ENCODE results near the gene CAVIN3.

Gene CAVIN3, protein sequence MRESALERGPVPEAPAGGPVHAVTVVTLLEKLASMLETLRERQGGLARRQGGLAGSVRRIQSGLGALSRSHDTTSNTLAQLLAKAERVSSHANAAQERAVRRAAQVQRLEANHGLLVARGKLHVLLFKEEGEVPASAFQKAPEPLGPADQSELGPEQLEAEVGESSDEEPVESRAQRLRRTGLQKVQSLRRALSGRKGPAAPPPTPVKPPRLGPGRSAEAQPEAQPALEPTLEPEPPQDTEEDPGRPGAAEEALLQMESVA

DNA sequence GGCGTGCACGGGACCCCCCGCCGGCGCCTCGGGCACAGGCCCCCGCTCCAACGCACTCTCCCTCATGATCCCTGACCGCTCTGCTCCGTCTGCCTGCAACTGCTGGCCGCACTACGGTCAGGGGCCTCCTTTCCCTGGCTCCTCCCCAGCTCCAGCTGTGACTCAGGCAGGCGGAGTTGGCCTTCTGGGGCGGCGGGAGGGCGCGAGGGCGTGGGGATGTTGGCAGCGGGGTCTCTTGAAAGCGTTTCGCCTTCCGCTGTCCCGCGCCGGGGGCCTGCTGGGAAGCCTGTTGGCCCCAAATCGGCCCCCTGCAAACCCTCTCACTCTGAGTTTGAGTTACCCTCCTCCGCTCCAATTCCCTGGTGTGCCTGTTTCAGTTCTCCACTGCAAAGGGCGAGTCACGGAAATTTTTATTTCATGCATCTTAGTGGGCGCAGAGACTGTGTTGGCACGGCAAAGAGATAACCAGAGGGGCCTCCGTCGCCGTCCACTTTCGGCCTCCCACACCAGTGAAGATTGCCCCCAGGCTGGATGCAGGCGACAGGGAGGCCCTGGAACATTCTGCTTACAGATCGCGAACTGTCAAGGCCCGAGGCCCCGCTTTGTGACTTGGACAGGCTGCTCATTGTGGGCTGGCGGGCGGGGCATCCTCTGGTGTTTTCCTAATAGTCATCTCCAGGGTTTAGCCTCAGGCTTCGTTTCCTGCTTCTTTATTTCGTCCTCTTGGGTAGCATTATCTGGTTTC is at the start of gene CAVIN3:
Gene CAVIN3, minus strand, starts transcription at position 91 of the 745 bp plus-strand sequence. Its CDS starts 25 bp downstream, at position 66.
- TF ChIP-seq POLR2A (IDR thresholded peaks at IDR 0.05; ENCODE audit: extremely low read depth, insufficient read length), result no peak
- TF ChIP-seq MYC (IDR thresholded peaks at IDR 0.05; ENCODE audit: low read depth, low read length), result no peak
- TF ChIP-seq, protein P1, sequence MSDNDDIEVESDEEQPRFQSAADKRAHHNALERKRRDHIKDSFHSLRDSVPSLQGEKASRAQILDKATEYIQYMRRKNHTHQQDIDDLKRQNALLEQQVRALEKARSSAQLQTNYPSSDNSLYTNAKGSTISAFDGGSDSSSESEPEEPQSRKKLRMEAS (IDR thresholded peaks at IDR 0.05; ENCODE audit: low read depth, low read length), result no peak
- TF ChIP-seq, protein P2, sequence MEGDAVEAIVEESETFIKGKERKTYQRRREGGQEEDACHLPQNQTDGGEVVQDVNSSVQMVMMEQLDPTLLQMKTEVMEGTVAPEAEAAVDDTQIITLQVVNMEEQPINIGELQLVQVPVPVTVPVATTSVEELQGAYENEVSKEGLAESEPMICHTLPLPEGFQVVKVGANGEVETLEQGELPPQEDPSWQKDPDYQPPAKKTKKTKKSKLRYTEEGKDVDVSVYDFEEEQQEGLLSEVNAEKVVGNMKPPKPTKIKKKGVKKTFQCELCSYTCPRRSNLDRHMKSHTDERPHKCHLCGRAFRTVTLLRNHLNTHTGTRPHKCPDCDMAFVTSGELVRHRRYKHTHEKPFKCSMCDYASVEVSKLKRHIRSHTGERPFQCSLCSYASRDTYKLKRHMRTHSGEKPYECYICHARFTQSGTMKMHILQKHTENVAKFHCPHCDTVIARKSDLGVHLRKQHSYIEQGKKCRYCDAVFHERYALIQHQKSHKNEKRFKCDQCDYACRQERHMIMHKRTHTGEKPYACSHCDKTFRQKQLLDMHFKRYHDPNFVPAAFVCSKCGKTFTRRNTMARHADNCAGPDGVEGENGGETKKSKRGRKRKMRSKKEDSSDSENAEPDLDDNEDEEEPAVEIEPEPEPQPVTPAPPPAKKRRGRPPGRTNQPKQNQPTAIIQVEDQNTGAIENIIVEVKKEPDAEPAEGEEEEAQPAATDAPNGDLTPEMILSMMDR (IDR thresholded peaks at IDR 0.05; ENCODE audit: low read depth, low read length), result no peak
- DNase-seq (ENCODE audit: low read depth), result peak; percentile 15
- H3K4me3 ChIP-seq (ENCODE audit: low read depth, low read length), result no peak within 1 kb of the TSS

DNA sequence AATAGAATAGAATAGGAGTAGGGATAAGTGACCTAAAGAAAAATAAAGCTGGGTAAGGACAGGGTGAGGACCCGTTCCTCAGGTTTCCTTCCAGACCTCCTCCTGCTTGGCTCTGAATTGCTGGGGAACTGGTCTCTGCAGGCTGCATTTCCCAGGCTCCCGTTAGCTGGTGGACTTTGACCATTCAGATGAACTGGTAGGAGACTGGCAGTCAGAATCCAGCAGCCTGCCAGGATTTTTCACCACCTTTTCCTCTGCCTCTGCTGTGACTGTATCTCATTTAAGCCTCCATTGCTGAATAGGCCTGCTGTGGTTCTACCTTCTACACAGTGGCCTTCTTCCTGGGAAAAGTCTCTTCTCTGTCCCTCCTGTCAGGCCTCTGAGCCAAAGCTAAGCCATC is 45.4 kb upstream of the CAVIN3 start:
- TF ChIP-seq POLR2A (IDR thresholded peaks at IDR 0.05; ENCODE audit: extremely low read depth, insufficient read length), result no peak
- TF ChIP-seq MYC (IDR thresholded peaks at IDR 0.05; ENCODE audit: low read depth, low read length), result no peak
- TF ChIP-seq, protein P1 (IDR thresholded peaks at IDR 0.05; ENCODE audit: low read depth, low read length), result no peak
- TF ChIP-seq, protein P2 (IDR thresholded peaks at IDR 0.05; ENCODE audit: low read depth, low read length), result no peak
- no peak overlapping the region for H3K4me3 ChIP-seq (ENCODE audit: low read depth, low read length)
- DNase-seq (ENCODE audit: low read depth), result no peak

DNA sequence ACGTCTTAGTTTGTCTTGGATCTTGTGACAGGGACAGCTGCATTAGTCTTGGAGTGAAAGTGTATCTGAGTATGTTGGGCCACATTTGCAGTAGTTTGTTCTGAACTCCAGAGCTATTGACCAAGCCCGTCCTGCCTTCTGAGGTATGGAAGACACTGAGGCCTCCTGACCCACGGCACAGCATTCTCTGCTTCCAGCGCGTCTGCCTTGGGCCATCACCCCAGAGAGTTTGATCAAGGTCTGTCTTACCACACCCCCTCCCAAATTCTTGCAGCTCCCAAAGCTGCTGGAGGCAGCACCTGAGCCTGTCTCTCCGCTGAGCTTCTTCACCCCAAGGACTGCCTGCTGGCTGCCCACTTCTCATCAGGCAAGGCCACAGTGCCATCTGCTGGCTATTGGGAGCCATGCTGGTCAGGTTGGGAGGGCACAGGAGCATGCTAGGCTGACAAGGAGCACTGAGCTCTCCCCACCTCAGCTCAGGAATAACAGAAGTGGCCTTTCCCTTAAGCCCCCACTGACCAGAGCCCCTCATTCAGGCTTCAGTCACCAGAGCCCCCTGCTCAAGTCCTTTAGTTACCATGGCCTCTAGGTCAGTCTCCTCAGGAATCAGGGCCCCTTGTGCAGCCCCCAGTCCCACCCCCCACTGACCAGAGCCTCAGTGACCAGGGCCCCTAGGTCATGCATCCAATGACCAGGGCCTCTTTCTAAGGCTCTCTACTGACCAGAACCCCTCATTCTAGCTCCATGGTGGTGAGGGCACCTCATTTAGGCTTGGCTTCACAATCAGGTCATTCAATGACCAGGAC is 42.8 kb upstream of the CAVIN3 start:
- TF ChIP-seq, protein P2 (IDR thresholded peaks at IDR 0.05; ENCODE audit: low read depth, low read length), result peak; percentile 91
- TF ChIP-seq MYC (IDR thresholded peaks at IDR 0.05; ENCODE audit: low read depth, low read length), result no peak
- no peak for TF ChIP-seq POLR2A (IDR thresholded peaks at IDR 0.05; ENCODE audit: extremely low read depth, insufficient read length)
- TF ChIP-seq, protein P1 (IDR thresholded peaks at IDR 0.05; ENCODE audit: low read depth, low read length), result peak; percentile 51; the same call in 1 of the 2 replicates
- DNase-seq (ENCODE audit: low read depth), result peak; percentile 71
- no peak overlapping the region for H3K4me3 ChIP-seq (ENCODE audit: low read depth, low read length)

DNA sequence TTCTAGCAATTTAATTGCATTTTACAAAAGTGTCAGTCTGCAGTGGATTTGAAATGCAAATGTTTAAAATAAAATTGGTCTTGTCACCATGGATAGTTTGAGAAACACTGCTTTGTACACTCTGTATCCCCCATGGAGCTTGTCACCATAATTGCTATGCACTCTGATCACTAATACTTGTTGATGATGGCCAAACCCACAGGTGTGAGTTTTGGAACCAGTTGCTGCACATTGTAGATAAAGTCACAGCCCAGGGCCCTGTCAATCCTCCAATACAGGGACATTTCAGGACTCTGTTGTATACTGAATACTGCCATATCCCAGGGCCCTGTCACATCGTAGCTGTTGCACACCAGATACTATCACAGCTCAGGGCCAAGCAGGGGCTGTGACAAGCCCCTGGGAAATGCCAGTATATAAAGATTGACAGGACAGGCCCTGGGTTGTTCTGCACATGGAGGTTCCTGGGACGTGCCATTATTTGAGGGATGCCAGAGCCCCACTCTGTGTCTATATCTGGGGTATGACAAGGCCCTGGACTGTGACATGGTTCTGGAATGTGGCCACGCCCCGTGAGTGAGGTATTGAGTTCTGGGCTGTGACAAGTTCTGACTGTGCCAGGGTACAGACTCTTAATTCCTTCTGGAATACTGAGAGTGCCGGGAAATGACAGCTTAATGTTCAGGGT is 42.0 kb upstream of the CAVIN3 start:
- no peak for DNase-seq (ENCODE audit: low read depth)
- H3K4me3 ChIP-seq (ENCODE audit: low read depth, low read length), result no peak overlapping the region
- TF ChIP-seq POLR2A (IDR thresholded peaks at IDR 0.05; ENCODE audit: extremely low read depth, insufficient read length) (no peak), MYC (IDR thresholded peaks at IDR 0.05; ENCODE audit: low read depth, low read length) (no peak)
- TF ChIP-seq, protein P1 (IDR thresholded peaks at IDR 0.05; ENCODE audit: low read depth, low read length), result no peak
- TF ChIP-seq, protein P2 (IDR thresholded peaks at IDR 0.05; ENCODE audit: low read depth, low read length), result no peak

DNA sequence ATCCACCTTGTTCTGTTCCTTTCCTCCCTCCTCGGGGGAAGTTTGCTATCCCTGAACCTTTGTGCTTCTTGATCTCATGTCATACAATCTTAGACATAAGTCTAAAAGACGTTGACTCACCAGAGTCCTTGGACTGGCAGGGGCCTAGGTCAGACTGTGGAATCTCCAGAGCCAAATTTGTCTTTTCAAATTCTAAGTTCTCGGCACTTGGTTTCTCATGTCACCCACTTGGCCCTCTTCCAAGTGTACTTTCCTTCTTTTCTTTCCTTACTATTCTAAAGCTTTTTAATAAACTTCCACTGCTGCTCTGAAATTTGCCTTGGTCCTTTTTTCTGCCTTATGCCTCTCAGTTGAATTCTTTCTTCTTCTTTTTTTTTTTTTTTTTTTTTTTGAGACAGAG is 39.9 kb upstream of the CAVIN3 start:
- H3K4me3 ChIP-seq (ENCODE audit: low read depth, low read length), result no peak overlapping the region
- DNase-seq (ENCODE audit: low read depth), result no peak
- no peak for TF ChIP-seq POLR2A (IDR thresholded peaks at IDR 0.05; ENCODE audit: extremely low read depth, insufficient read length)
- TF ChIP-seq MYC (IDR thresholded peaks at IDR 0.05; ENCODE audit: low read depth, low read length), result no peak
- TF ChIP-seq, protein P1 (IDR thresholded peaks at IDR 0.05; ENCODE audit: low read depth, low read length), result no peak
- TF ChIP-seq, protein P2 (IDR thresholded peaks at IDR 0.05; ENCODE audit: low read depth, low read length), result no peak
